IMR-90 (cell line): ENCODE measurements around the gene CBX6. TPM values are rescaled to one million over a fixed set of nuclear protein-coding genes. Genes with fewer than 3 reads are reported as not detected.

Experiments
- ATAC-seq: fragments of 200-7000 bp; cut with Tn5 transposase; 2 replicates; pipeline ENCODE4 v1.9.1; 2020; ENCODE audit warnings: low read depth, mild to moderate bottlenecking, moderate library complexity
- BruUV-seq: library from RNA; stranded (reverse); fragments of 400-500 nt; replicated peaks from 2 replicates; lab custom pipeline; 2021; lab: Mats Ljungman, UMichigan
- CTCF ChIA-PET: fragments of 300-600 bp; formaldehyde crosslinking; extraction: SDS; loops from one replicate; lab custom pipeline; 2021; ENCODE audit warnings: antibody characterized with exemption; lab: Yijun Ruan, JAX
- POLR2A ChIA-PET: fragments of 300-600 bp; sonication (Branson Sonifier 250); formaldehyde crosslinking; loops from one replicate; lab custom pipeline; 2022; ENCODE audit warnings: antibody characterized with exemption; ENCODE audit not compliant: unreplicated experiment; lab: Charles Lee
- DNase-seq: peaks from one replicate; pipeline ENCODE4 v3.0.0; 2013
- H2AFZ ChIP-seq: replicated peaks from 2 replicates; pipeline ENCODE3; 2013; ENCODE audit warnings: low read length, mild to moderate bottlenecking; ENCODE audit not compliant: poor library complexity
- H2AK5ac ChIP-seq: 2 replicates; pipeline ENCODE4 v1.6.1; 2013; ENCODE audit warnings: low read depth, low read length, inconsistent platforms
- H2AK9ac ChIP-seq: replicated peaks from 2 replicates; pipeline ENCODE3; 2013; ENCODE audit warnings: mild to moderate bottlenecking, low read depth, low read length, moderate library complexity; ENCODE audit not compliant: poor library complexity
- H2BK120ac ChIP-seq: 2 replicates; pipeline ENCODE4 v1.6.1; 2013; ENCODE audit warnings: low read depth, low read length, inconsistent platforms
- H2BK15ac ChIP-seq: 3 replicates; pipeline ENCODE4 v1.6.1; 2013; ENCODE audit warnings: low read depth, low read length, inconsistent platforms
- H2BK20ac ChIP-seq: 2 replicates; pipeline ENCODE4 v1.6.1; 2013; ENCODE audit warnings: low read depth, mild to moderate bottlenecking, inconsistent platforms, low read length, moderate library complexity
- H2BK5ac ChIP-seq: 2 replicates; pipeline ENCODE4 v1.6.1; 2013; ENCODE audit warnings: mild to moderate bottlenecking, low read depth, low read length, inconsistent platforms; ENCODE audit not compliant: poor library complexity, severe bottlenecking
- H3K14ac ChIP-seq: replicated peaks from 2 replicates; pipeline ENCODE4 v1.6.1; 2013; ENCODE audit warnings: low read depth, low read length, inconsistent platforms
- H3K18ac ChIP-seq: 2 replicates; pipeline ENCODE4 v1.6.1; 2013; ENCODE audit warnings: low read depth, low read length, control low read depth
- H3K23ac ChIP-seq: 2 replicates; pipeline ENCODE4 v1.6.1; 2013; ENCODE audit warnings: low read depth, low read length, inconsistent platforms
- H3K27ac ChIP-seq: 2 replicates; pipeline ENCODE4 v1.5.1; 2013; ENCODE audit warnings: mild to moderate bottlenecking, control low read depth, low read length; ENCODE audit not compliant: insufficient read depth
- H3K27me3 ChIP-seq: 2 replicates; pipeline ENCODE4 v1.6.1; 2013; ENCODE audit warnings: low read length; ENCODE audit not compliant: control insufficient read depth, insufficient read depth
- H3K36me3 ChIP-seq: 2 replicates; pipeline ENCODE4 v1.6.1; 2013; ENCODE audit warnings: low read length, mixed read lengths; ENCODE audit not compliant: control insufficient read depth, insufficient read depth
- H3K4ac ChIP-seq: 2 replicates; pipeline ENCODE4 v1.6.1; 2013; ENCODE audit warnings: low read depth, low read length, inconsistent platforms
- H3K4me1 ChIP-seq: 2 replicates; pipeline ENCODE4 v1.6.1; 2013; ENCODE audit warnings: low read length, mixed read lengths; ENCODE audit not compliant: control insufficient read depth, insufficient read depth
- H3K4me2 ChIP-seq: 2 replicates; pipeline ENCODE4 v1.6.1; 2013; ENCODE audit warnings: low read depth, mild to moderate bottlenecking, control low read depth, low read length, moderate library complexity
- H3K4me3 ChIP-seq: 2 replicates; pipeline ENCODE4 v1.5.1; 2013; ENCODE audit warnings: low read depth, mild to moderate bottlenecking, control low read depth, low read length, moderate library complexity; ENCODE audit not compliant: insufficient read depth
- H3K56ac ChIP-seq: 2 replicates; pipeline ENCODE4 v1.6.1; 2013; ENCODE audit warnings: low read length, inconsistent platforms; ENCODE audit not compliant: insufficient read depth; ENCODE audit errors: extremely low read depth
- H3K79me1 ChIP-seq, 2 experiments: 2 replicates each; pipeline ENCODE4 v1.6.1; 2013; ENCODE audit warnings: low read length in 2 of 2, inconsistent platforms in 1 of 2, low read depth in 1 of 2
- H3K9ac ChIP-seq: 2 replicates; pipeline ENCODE4 v1.6.1; 2013; ENCODE audit warnings: low read depth, low read length, control low read depth
- H3K9me1 ChIP-seq: 2 replicates; pipeline ENCODE4 v1.6.1; 2013; ENCODE audit warnings: low read length, inconsistent platforms; ENCODE audit not compliant: insufficient read depth
- H3K9me3 ChIP-seq: 2 replicates; pipeline ENCODE4 v1.6.1; 2013; ENCODE audit warnings: low read length; ENCODE audit not compliant: control insufficient read depth, insufficient read depth
- H4K20me1 ChIP-seq: 2 replicates; pipeline ENCODE4 v1.6.1; 2013; ENCODE audit warnings: low read length, inconsistent platforms; ENCODE audit not compliant: insufficient read depth
- H4K5ac ChIP-seq: 2 replicates; pipeline ENCODE4 v1.6.1; 2013; ENCODE audit warnings: mild to moderate bottlenecking, low read depth, low read length, control low read depth
- H4K8ac ChIP-seq, 2 experiments: 2 replicates each; pipeline ENCODE4 v1.6.1; 2013; ENCODE audit warnings: low read depth in 2 of 2, low read length in 2 of 2, control low read depth in 1 of 2, inconsistent platforms in 1 of 2
- H4K91ac ChIP-seq: 2 replicates; pipeline ENCODE4 v1.6.1; 2013; ENCODE audit warnings: low read depth, low read length, inconsistent platforms; ENCODE audit not compliant: insufficient read depth
- CHD1 ChIP-seq: IDR thresholded peaks from 2 replicates; pipeline ENCODE4 v1.6.1; 2012; ENCODE audit warnings: low read depth, low read length, improper control_type of control experiment
- MXI1 ChIP-seq: IDR thresholded peaks from 2 replicates; pipeline ENCODE4 v1.6.1; 2012; ENCODE audit warnings: low read depth, mild to moderate bottlenecking, low read length, moderate library complexity, borderline replicate concordance
- WGBS, 2 experiments: methylation state at CpG; one replicate each; pipeline versions ENCODE4 v1.1.5 to v1.1.7; 2013; ENCODE audit warnings: missing lambda C conversion rate in 2 of 2; ENCODE audit not compliant: insufficient read length in 1 of 2; ENCODE audit errors: extremely low coverage in 2 of 2; 5-methylcytosine and 5-hydroxymethylcytosine counted together
- dilution Hi-C: fragments of 300-500 bp; cut with HindIII; formaldehyde crosslinking; loops from one replicate; pipeline ENCODE4 v1.14.3; 2018; ENCODE audit warnings: low sequenced_read_pairs; ENCODE audit not compliant: unreplicated experiment
- in situ Hi-C: fragments of 300-500 bp; cut with MboI; formaldehyde crosslinking; loops from 3 replicates; pipeline ENCODE4 v1.14.3; 2019; ENCODE audit warnings: low sequenced_read_pairs, inconsistent platforms, mixed read lengths
- intact Hi-C: fragments of 100-400 bp; cut with micrococcal nuclease; formaldehyde crosslinking; loops from 2 replicates; pipeline ENCODE4 v1.10.0; 2022
- polyA plus RNA-seq, 3 experiments: library from polyadenylated mRNA; depleted of rRNA; stranded (reverse); fragments of >200 nt; gene quantifications; 2 replicates each; pipeline ENCODE4 v1.2.3, GENCODE V29; 2012; ENCODE audit warnings: low replicate concordance in 1 of 3
- total RNA-seq: library from RNA; depleted of rRNA; stranded (reverse); fragments of >200 nt; gene quantifications from 2 replicates; pipeline ENCODE4 v1.2.3, GENCODE V29; 2012

Gene CBX6
- total and polyA plus RNA-seq, 2 of the 4 experiments (the other 2 are of a cell fraction): 15.2 to 19.0 TPM

DNA sequence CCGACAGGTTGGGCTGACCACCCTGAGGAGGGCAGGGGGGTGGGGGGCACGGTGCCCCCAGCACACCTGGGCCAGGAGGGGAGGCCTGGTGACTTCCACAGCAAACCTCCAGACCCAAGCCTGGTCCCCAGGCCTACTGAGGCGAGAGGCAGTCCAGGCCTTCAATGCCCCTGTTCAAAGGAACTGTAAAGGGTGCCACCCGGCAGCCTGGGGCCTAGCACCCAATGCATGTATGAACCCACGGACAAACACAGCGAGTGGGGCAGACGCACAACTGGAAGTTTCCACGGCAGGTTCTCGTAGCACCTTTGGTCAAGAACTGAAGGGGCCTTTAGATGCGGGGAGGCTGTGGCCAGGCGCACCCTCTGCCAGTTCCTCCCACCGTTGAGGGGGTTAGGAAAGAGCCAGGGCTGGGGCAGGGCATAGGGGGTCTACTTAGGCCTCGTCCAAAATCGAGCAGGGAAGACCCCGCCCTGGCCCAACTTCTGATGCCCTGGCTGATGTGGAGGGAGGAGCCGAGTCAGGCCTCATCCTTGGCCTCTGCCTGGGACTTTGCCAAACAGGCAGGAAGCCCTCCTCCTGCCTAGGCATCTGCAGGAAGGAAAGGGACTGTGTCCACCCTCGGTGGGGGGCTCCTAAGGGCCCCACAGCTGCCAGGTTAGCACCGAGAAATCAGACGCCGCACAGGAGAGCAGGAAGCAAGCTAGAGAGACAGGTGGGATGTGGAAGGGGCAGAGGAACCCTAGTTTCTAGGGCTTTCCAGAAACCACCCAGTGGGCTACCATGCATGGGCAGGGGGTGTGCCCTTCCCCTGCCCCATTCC lies 6.6 kb downstream of the CBX6 start:
- H2BK15ac ChIP-seq: no peak overlapping the region
- no peak overlapping the region for H3K23ac ChIP-seq
- no peak overlapping the region for H3K4ac ChIP-seq
- BruUV-seq: no TSS peak
- H3K14ac ChIP-seq: no peak overlapping the region
- no peak overlapping the region for H3K9ac ChIP-seq
- no peak overlapping the region for H2BK120ac ChIP-seq
- dilution Hi-C loops: no loop called here
- no peak overlapping the region for H4K91ac ChIP-seq
- H3K79me1 ChIP-seq: peaks cover 17 to 58% of the 10 kb centered on the region in 2 experiments
- no peak overlapping the region for H3K4me3 ChIP-seq
- ATAC-seq (no peak), DNase-seq (no peak)
- no peaks in the 10 kb centered on the region for H3K9me3 ChIP-seq
- no peak overlapping the region for H3K56ac ChIP-seq
- H3K18ac ChIP-seq: no peak overlapping the region
- ChIA-PET CTCF (interaction anchor here (0.6 to 1.3 kb wide), 2 partner anchors 76 to 96 kb away, joined by 3 read pairs; no protein-coding TSS in a partner anchor), POLR2A (interaction anchor here (0.6 kb wide), 1 partner anchor 420 kb away, joined by 9 read pairs; no protein-coding TSS in a partner anchor)
- H2AK5ac ChIP-seq: no peak overlapping the region
- H4K8ac ChIP-seq: no peak overlapping the region
- H2BK20ac ChIP-seq: no peak overlapping the region
- peaks cover 28% of the 10 kb centered on the region for H3K36me3 ChIP-seq
- no peaks in the 10 kb centered on the region for H3K9me1 ChIP-seq
- in situ Hi-C loops: loop anchor here (10.0 to 25.0 kb wide), 2 partner anchors 247 to 439 kb away; no protein-coding TSS in a partner anchor
- no peak for TF ChIP-seq MXI1
- TF ChIP-seq CHD1: no peak
- WGBS, 2 experiments: 83% methylated on average over 10 of the region's 20 CpGs; no CpG with 5 or more reads in 1 of the 2 experiments
- no peak overlapping the region for H2BK5ac ChIP-seq
- H3K4me2 ChIP-seq: no peak overlapping the region
- no peaks in the 10 kb centered on the region; the same call in 1 of the 2 replicates for H3K4me1 ChIP-seq
- no peak overlapping the region for H4K5ac ChIP-seq
- H2AFZ ChIP-seq: no peak overlapping the region
- no peak overlapping the region for H3K27ac ChIP-seq
- peak overlapping the region; percentile 69 for H2AK9ac ChIP-seq
- intact Hi-C loops: no loop called here
- H4K20me1 ChIP-seq: peaks cover 75% of the 10 kb centered on the region
- no peaks in the 10 kb centered on the region for H3K27me3 ChIP-seq
